Astrocyte (in vitro differentiated cells and primary cell): ENCODE results near the gene TRAPPC3L. TPM values are rescaled to one million over a fixed set of nuclear protein-coding genes. Genes with fewer than 3 reads are reported as not detected.
"Not testable (repeated sequence)": the region's sequence is repeated elsewhere in the genome, so short reads cannot be mapped to it uniquely, and the experiment has no call there.

Experiments
- DNase-seq: peaks from one replicate; pipeline ENCODE4 v3.0.0-alpha.2; 2010; ENCODE audit warnings: low read depth
- FAIRE-seq: peaks from 2 replicates; lab custom pipeline; 2011; peaks lifted over from hg19 to GRCh38; lab: Jason Lieb, UNC
- H2AFZ ChIP-seq: 2 replicates; pipeline ENCODE4 v1.6.0; 2012; ENCODE audit warnings: low read depth, low read length, inconsistent platforms
- H3K27ac ChIP-seq: 2 replicates; pipeline ENCODE4 v1.5.1; 2011; ENCODE audit warnings: low read depth, low read length, inconsistent platforms
- H3K27me3 ChIP-seq: 2 replicates; pipeline ENCODE4 v1.6.0; 2011; ENCODE audit warnings: low read length, inconsistent platforms; ENCODE audit not compliant: insufficient read depth
- H3K36me3 ChIP-seq: 2 replicates; pipeline ENCODE4 v1.5.1; 2011; ENCODE audit warnings: low read length, inconsistent platforms; ENCODE audit not compliant: insufficient read depth
- H3K4me1 ChIP-seq: 2 replicates; pipeline ENCODE4 v1.5.1; 2011; ENCODE audit warnings: low read length, inconsistent platforms; ENCODE audit not compliant: insufficient read depth
- H3K4me2 ChIP-seq: 2 replicates; pipeline ENCODE4 v1.6.0; 2012; ENCODE audit warnings: low read length, inconsistent platforms
- H3K4me3 ChIP-seq: 2 replicates; pipeline ENCODE4 v1.5.1; 2011; ENCODE audit warnings: low read depth, mild to moderate bottlenecking, low read length, inconsistent platforms; ENCODE audit not compliant: insufficient read depth
- H3K79me2 ChIP-seq: 2 replicates; pipeline ENCODE4 v1.6.0; 2012; ENCODE audit warnings: mild to moderate bottlenecking, low read length, inconsistent platforms; ENCODE audit not compliant: insufficient read depth
- H3K9ac ChIP-seq: 2 replicates; pipeline ENCODE4 v1.6.0; 2012; ENCODE audit warnings: mild to moderate bottlenecking, low read length, inconsistent platforms
- H3K9me3 ChIP-seq: 2 replicates; pipeline ENCODE4 v1.5.1; 2012; ENCODE audit warnings: low read depth, mild to moderate bottlenecking, low read length, inconsistent platforms; ENCODE audit not compliant: insufficient read depth
- H4K20me1 ChIP-seq: 2 replicates; pipeline ENCODE4 v1.6.0; 2012; ENCODE audit warnings: low read length, inconsistent platforms; ENCODE audit not compliant: insufficient read depth
- H3K27ac Mint-ChIP-seq: one replicate; pipeline ENCODE4 v1.8.0; 2021; ENCODE audit warnings: mild to moderate bottlenecking, mixed read lengths; ENCODE audit not compliant: unreplicated experiment
- H3K27me3 Mint-ChIP-seq: one replicate; pipeline ENCODE4 v1.8.0; 2021; ENCODE audit warnings: low read depth, mixed read lengths; ENCODE audit not compliant: unreplicated experiment
- H3K36me3 Mint-ChIP-seq: one replicate; pipeline ENCODE4 v1.8.0; 2021; ENCODE audit warnings: low read depth, mixed read lengths; ENCODE audit not compliant: unreplicated experiment
- H3K4me1 Mint-ChIP-seq: one replicate; pipeline ENCODE4 v1.8.0; 2021; ENCODE audit warnings: low read depth, mixed read lengths; ENCODE audit not compliant: unreplicated experiment
- H3K4me3 Mint-ChIP-seq: one replicate; pipeline ENCODE4 v1.8.0; 2021; ENCODE audit warnings: mild to moderate bottlenecking, moderate library complexity, mixed read lengths; ENCODE audit not compliant: unreplicated experiment
- H3K9me3 Mint-ChIP-seq: one replicate; pipeline ENCODE4 v1.8.0; 2021; ENCODE audit warnings: mild to moderate bottlenecking, mixed read lengths; ENCODE audit not compliant: unreplicated experiment
- EZH2 ChIP-seq: IDR thresholded peaks from 2 replicates; pipeline ENCODE4 v1.6.1; 2012; ENCODE audit warnings: mild to moderate bottlenecking, low read length, inconsistent platforms; ENCODE audit not compliant: insufficient read depth
- total RNA-seq: library from RNA; stranded (reverse); gene quantifications from 2 replicates; pipeline ENCODE4 v1.2.1, GENCODE V29; 2021
- TF ChIP-seq, protein P1 (sequence below): IDR thresholded peaks from 2 replicates; pipeline ENCODE4 v1.5.1; 2011; ENCODE audit warnings: low read depth, mild to moderate bottlenecking, inconsistent platforms, low read length, moderate library complexity; ENCODE audit not compliant: insufficient read depth

TRAPPC3L gene
- total RNA-seq, 1 donor from 2014 or later, result not detected

DNA sequence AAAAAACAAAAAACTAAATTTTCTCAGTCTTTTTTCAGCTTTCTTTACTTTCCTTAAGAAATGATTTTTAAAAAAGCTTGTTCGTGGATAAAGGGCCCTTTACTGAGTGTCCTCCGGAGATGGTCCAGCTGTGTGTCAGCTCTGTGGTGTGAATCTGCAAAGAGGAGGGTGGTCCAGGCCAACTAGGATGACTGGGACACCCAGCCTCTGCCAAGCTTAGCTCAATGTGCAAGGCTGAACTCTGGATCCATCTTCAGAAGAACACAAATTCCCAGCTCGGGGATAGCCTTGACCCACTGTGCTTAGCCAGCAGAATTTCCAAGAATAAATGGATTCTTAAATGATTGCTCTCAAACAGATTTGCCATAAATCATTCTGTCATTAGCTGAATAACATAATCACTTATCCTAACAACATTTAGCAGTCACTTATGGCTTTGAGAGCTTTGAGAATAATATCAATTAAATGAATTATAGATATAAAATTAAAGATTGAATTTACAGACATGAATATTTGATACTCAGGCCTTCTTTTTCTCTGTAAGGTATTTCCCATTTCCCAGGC, 48.3 kb downstream of the TRAPPC3L start:
- peaks cover 2% of the 10 kb centered on the region for H3K9me3 Mint-ChIP-seq
- H3K9ac ChIP-seq, result no peak overlapping the region
- peaks cover 2% of the 10 kb centered on the region for H3K27me3 Mint-ChIP-seq
- H3K27ac ChIP-seq, result no peak overlapping the region
- no peaks in the 10 kb centered on the region for H3K36me3 Mint-ChIP-seq
- no peak overlapping the region for H3K4me3 ChIP-seq
- H3K4me1 Mint-ChIP-seq, result no peaks in the 10 kb centered on the region
- DNase-seq (no peak), FAIRE-seq (no peak)
- no peaks in the 10 kb centered on the region for H3K36me3 ChIP-seq
- no peaks in the 10 kb centered on the region for H4K20me1 ChIP-seq
- no peak overlapping the region for H2AFZ ChIP-seq
- H3K9me3 ChIP-seq, result no peaks in the 10 kb centered on the region
- no peak overlapping the region for H3K4me2 ChIP-seq
- TF ChIP-seq EZH2, result no peak
- TF ChIP-seq, protein P1, sequence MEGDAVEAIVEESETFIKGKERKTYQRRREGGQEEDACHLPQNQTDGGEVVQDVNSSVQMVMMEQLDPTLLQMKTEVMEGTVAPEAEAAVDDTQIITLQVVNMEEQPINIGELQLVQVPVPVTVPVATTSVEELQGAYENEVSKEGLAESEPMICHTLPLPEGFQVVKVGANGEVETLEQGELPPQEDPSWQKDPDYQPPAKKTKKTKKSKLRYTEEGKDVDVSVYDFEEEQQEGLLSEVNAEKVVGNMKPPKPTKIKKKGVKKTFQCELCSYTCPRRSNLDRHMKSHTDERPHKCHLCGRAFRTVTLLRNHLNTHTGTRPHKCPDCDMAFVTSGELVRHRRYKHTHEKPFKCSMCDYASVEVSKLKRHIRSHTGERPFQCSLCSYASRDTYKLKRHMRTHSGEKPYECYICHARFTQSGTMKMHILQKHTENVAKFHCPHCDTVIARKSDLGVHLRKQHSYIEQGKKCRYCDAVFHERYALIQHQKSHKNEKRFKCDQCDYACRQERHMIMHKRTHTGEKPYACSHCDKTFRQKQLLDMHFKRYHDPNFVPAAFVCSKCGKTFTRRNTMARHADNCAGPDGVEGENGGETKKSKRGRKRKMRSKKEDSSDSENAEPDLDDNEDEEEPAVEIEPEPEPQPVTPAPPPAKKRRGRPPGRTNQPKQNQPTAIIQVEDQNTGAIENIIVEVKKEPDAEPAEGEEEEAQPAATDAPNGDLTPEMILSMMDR, result no peak
- no peaks in the 10 kb centered on the region for H3K79me2 ChIP-seq
- H3K27ac Mint-ChIP-seq, result no peak overlapping the region
- no peaks in the 10 kb centered on the region for H3K27me3 ChIP-seq
- no peak overlapping the region for H3K4me3 Mint-ChIP-seq
- H3K4me1 ChIP-seq, result peaks cover 2% of the 10 kb centered on the region

DNA sequence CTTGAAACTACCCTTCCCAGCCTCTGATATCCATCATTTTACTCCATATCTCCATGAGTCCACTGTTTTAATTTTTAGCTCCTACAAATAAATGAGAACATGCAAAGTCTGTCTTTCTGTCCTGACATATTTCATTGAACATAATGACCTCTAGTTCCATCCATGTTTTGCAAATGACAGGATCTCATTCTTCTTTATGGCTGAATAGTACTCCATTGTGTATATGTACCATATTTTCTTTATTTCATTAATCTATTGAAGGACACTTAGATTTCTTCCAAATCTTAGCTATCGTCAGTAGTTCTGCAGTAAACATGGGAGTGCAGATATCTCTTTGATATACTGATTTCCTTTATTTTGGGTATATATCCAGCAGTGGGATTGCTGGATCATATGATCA, 50.3 kb downstream of the TRAPPC3L start:
- not testable (repeated sequence) for H3K27me3 Mint-ChIP-seq, H3K36me3 ChIP-seq, FAIRE-seq, H3K27ac ChIP-seq, H3K27ac Mint-ChIP-seq, H3K9ac ChIP-seq, H3K9me3 Mint-ChIP-seq, DNase-seq, H4K20me1 ChIP-seq, H3K27me3 ChIP-seq, H3K9me3 ChIP-seq, H3K4me2 ChIP-seq, H3K36me3 Mint-ChIP-seq, H3K4me3 ChIP-seq, H3K4me3 Mint-ChIP-seq, H3K4me1 Mint-ChIP-seq, H3K4me1 ChIP-seq, H2AFZ ChIP-seq, H3K79me2 ChIP-seq

DNA sequence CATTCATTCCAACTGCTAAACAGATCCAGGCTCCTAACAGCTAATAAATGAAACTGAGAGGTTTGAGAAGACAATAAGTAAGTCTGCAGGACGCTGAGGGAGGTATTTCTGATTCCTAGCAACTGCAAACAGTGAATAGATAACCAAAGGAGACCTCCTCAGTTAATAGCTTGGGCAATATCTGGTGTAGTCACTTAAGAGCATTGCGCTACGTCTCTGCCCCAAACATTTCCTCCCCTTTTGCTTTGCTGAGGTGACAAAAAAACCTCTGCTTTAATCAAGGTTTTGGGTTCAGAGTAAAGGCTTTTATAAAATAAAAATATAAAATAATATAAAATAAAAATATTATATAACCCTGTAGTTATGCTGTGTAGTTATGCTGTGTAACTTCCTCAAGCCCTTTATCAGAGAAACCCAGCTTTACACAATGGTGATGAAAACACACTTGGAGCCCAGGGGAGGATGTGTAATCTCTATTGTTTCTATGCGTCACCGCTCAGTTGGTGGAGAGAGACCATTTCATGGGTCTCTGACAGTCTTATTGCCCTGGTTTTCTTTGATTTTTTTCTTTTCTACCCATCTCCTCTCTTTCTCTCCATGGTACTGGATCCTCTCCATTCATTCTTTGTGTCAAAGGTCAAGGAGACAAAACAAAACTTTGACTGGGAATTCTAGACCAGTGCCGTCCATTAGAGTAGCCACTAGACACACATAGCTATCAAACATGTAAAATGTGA, 53.0 kb downstream of the TRAPPC3L start:
- no peak for FAIRE-seq
- peaks cover 4% of the 10 kb centered on the region for H3K9me3 Mint-ChIP-seq
- TF ChIP-seq, protein P1, result no peak
- TF ChIP-seq EZH2, result no peak
- H3K9me3 ChIP-seq, result no peaks in the 10 kb centered on the region
- H3K27me3 Mint-ChIP-seq, result no peaks in the 10 kb centered on the region
- no peaks in the 10 kb centered on the region for H4K20me1 ChIP-seq
- H3K79me2 ChIP-seq, result no peaks in the 10 kb centered on the region
- H2AFZ ChIP-seq, result no peak overlapping the region
- H3K36me3 ChIP-seq, result no peaks in the 10 kb centered on the region
- H3K27ac Mint-ChIP-seq, result no peak overlapping the region
- H3K4me1 ChIP-seq, result no peaks in the 10 kb centered on the region
- no peak for DNase-seq
- H3K9ac ChIP-seq, result no peak overlapping the region
- H3K27me3 ChIP-seq, result no peaks in the 10 kb centered on the region
- H3K4me3 Mint-ChIP-seq, result no peak overlapping the region
- H3K27ac ChIP-seq, result no peak overlapping the region
- H3K4me2 ChIP-seq, result no peak overlapping the region
- no peaks in the 10 kb centered on the region for H3K4me1 Mint-ChIP-seq
- H3K36me3 Mint-ChIP-seq, result no peaks in the 10 kb centered on the region
- H3K4me3 ChIP-seq, result no peak overlapping the region
